ENCODE measurements around the gene TRIM40.
"Not testable (repeated sequence)": the region's sequence is repeated elsewhere in the genome, so short reads cannot be mapped to it uniquely, and the experiment has no call there.

TRIM40 gene

GRCh38 chr6:30113003-30113759 lies 22.8 kb upstream of the TRIM40 start, which contains the start of gene TRIM31:
Gene TRIM31 (minus strand): TSS chr6:30113090. CDS start chr6:30112805, 285 bp downstream.
- in situ Hi-C loops (cut with MboI; ENCODE audit: low sequenced_read_pairs): no loop called here

DNA sequence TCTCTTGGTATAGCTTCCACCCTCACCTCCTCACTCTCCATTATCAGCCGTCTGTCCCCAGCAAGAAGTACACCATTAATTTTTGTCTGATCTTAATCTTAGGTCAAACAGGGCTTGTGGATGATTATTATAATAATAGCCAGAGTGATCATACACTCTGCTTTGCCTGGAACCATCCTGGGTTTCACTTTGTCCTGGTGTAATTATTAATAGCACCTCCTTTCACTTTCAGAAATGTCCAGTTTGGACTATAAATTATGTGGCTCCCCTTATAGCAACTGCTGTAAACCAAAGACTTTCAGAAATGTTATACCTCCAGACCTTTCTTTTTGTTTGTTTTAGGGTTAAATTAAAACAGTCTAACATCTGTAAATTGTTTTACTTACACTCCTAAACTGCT lies 22.1 kb upstream of the TRIM40 start:
- in situ Hi-C loops (cut with MboI; ENCODE audit: low sequenced_read_pairs): no loop called here

DNA sequence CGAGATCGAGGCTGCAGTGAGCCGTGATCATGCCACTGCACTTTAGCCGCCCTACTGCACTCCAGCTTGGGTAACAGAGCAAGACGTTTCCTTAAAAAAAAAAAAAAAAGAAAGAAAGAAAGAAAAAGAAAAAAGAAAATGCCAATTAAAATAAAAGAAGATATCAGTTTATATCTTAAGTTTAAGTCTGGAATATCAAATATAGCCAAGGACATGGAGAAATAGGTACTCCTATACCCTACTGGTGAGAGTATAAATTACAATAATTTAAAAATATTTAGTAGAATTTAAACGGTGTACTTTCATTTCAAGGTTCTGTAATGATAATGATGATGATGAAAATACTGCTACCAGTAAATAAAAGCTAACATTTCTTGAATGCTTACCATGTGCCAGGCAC lies 19.2 kb upstream of the TRIM40 start:
- in situ Hi-C loops (cut with MboI; ENCODE audit: low sequenced_read_pairs): no loop called here

GRCh38 chr6:30118691-30119090 lies 17.2 kb upstream of the TRIM40 start:
- in situ Hi-C loops (cut with MboI; ENCODE audit: low sequenced_read_pairs): not testable (repeated sequence)

DNA sequence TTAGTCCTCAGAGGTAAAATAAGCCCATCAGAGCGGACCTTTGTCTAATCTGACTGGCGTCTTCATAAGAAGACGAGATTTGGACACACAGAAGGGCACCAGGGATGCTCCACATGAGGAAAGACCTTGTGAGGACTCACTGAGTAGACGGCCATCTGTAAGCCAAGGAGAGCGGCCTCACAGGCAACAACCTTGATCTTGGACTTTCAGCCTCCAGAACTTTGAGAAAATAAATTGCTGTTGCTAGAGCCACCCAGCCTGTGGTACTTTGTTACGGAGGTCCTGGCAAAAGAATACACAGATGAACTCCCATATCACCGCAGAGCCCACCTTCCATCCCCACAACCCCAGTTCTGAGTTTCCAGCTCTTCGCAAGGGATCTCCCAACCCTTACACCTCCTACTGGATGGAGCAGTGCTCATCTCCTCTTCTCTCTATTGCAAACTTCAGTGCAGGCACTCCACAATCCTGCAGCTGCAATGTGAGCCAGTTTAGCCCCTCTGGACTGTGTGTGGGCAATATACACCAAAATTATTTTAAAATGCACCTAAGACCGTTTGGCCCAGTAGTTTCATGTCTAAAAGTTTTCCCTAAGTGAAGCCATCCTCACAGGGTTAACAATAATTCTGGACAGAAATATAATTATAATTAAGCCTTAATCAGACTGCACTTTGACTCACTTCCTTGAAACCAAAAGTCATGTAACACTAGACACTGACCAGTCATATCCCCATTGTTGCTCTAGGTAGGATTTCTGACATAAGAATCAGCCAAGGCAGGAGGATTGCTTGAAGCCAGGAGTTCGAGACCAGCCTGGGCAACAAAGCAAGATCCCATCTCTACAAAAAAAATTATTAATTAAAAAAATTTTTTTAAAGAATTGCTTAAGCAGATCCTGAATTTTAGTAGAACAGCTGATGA lies 14.2 kb upstream of the TRIM40 start:
- in situ Hi-C loops (cut with MboI; ENCODE audit: low sequenced_read_pairs): no loop called here

- in situ Hi-C loops (cut with MboI; ENCODE audit: low sequenced_read_pairs): no loop called here
Measured at GRCh38 chr6:30122515-30122914, 13.4 kb upstream of the TRIM40 start.

DNA sequence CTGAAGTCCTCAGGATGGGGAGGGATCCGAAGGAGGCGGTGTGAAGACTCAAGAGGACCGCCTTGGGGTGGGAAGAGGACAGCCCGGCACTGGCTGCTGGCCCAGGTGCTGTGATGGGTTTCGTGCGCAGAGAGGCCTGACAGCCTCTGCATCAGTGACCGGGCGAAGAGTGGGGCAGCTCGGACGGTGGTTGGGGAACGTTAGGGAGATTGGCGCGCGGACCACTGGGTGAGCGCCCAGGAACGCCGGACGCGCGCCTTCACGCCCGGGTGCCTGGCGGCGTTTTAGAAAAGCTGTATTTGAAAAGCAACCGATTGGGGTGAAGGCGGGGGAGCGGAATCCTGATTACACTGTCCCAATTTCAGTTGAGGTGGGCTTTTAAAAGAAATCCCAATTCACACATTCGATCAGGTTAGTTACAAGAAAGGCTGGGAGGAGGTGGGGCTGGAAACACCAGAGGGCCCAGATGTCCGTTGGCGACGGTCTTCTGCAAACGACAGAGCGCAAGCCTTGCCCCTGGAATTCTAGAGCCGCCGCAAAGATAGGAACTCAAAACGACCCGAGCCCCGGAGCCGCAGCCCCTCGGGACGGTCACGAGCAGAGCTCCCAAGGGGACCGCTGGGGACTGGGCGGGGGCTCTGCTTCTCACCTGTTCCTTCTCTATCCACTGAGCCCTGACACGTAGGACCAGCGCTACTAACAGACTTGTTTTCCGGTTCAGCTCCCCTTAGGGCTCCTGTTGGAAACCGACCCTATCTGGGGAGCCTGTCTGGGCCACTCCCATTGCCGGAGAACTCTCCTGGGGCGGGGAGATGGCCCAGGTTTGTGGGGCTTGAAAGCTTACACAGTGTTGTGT lies 8.5 kb upstream of the TRIM40 start:
- in situ Hi-C loops (cut with MboI; ENCODE audit: low sequenced_read_pairs): no loop called here

- in situ Hi-C loops (cut with MboI; ENCODE audit: low sequenced_read_pairs): no loop called here
Measured at GRCh38 chr6:30129265-30130178, 6.4 kb upstream of the TRIM40 start.

DNA sequence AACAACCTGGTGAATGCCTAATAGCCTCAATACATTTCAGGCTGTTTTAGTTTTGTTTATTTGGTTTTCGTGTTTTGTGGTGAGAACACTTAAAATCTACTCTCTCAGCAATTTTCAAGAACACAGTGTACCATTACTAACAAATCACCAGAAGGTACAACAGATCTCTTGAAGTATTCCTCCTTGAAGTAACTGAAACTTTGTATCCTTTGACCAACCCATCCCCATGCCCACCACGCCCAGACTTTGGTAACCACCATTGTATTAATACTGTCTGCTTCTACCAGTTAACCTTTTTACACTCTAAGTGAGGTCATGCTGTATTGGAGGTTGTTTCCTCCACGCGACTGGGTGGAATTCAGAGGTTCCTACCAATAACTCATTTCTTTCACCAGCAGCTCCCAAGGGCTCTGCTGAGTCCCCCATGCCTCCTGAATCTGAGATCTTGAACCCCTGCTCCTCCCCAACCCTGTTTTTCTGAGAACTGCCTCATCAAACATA lies 5.7 kb upstream of the TRIM40 start:
- in situ Hi-C loops (cut with MboI; ENCODE audit: low sequenced_read_pairs): no loop called here

DNA sequence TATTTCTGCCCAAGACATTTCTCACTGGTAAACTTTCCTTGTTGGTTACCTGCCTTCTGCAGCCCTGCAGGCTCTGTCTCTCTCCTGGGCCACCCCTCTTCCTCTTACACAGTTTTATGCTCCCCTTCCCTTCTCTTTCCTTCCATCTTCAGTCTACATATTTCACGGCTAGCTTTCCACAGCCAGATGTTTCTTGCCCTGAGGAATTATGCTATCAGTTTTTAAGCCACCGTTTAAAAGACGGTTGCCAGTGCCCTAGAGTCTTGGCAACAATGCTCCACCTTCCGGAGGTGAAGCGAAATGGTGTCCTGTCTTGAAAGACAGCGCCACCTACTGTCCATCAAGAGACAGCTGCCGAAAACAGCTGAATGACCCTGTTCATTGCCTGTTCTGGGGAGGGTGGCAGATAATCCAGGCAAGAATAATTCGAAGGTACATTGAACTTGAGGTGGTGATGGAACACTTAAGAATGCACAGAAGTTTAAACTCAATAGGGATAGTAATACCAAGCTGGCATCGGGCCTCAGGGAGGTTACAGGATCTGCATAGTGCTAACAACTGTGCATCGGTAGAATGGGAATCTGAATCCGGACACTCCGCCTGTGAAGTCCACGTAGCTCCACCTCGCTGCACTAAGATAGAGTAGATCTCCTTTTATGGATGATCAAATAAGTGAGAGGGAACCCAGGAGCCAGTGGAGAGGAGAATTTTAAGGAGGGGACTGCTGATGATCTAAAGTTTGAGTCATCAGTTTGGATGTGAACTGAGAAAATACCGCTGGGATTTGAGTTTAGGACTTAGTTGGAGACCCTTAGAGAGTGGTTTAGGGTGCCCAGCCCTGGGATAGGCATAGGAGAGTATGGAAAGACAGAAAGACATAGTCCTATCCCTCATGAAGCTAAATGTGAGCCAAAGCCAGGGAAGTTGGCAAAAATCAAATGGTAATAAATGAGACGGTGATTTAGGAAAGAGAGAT lies 4.8 kb upstream of the TRIM40 start:
- in situ Hi-C loops (cut with MboI; ENCODE audit: low sequenced_read_pairs): no loop called here

GRCh38 chr6:30131947-30132497 lies 3.9 kb upstream of the TRIM40 start:
- in situ Hi-C loops (cut with MboI; ENCODE audit: low sequenced_read_pairs): no loop called here

- in situ Hi-C loops (cut with MboI; ENCODE audit: low sequenced_read_pairs): no loop called here
Measured at GRCh38 chr6:30135147-30135546, 793 bp upstream of the TRIM40 start.

GRCh38 chr6:30136570-30137286 lies 788 bp downstream of the TRIM40 start:
- in situ Hi-C loops (cut with MboI; ENCODE audit: low sequenced_read_pairs): no loop called here

- in situ Hi-C loops (cut with MboI; ENCODE audit: low sequenced_read_pairs): not testable (repeated sequence)
Measured at GRCh38 chr6:30140240-30140639, 4.3 kb downstream of the TRIM40 start.

GRCh38 chr6:30142665-30143064 lies 6.7 kb downstream of the TRIM40 start:
- in situ Hi-C loops (cut with MboI; ENCODE audit: low sequenced_read_pairs): no loop called here

- in situ Hi-C loops (cut with MboI; ENCODE audit: low sequenced_read_pairs): no loop called here
Measured at GRCh38 chr6:30143780-30144179, 7.8 kb downstream of the TRIM40 start.

- in situ Hi-C loops (cut with MboI; ENCODE audit: low sequenced_read_pairs): no loop called here
Measured at GRCh38 chr6:30144811-30145210, 8.9 kb downstream of the TRIM40 start.

DNA sequence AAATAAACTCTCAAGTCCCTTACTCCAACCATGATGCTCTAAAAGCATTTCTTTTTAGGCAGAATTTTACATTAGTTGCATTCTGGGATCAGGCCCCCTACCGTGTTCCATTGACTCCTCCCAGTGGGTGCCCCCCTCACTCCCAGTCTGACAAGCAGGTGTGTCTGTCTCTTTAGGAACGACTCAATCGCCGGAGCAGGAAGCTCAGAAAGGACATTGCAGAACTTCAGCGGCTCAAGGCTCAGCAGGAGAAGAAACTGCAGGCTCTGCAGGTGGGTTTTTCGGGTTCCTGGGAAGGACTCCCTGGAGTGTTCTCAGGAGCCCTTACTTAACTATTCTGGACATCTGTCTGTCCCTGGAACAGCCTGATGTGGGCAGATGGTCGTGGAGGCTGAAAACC lies 9.9 kb downstream of the TRIM40 start:
- in situ Hi-C loops (cut with MboI; ENCODE audit: low sequenced_read_pairs): no loop called here
